Myocyte (in vitro differentiated cells): Measurements from ENCODE around the gene AMH. TPM values are rescaled to one million over a fixed set of nuclear protein-coding genes. Genes with fewer than 3 reads are reported as not detected.

Experiments used
- DNase-seq: peaks from one replicate; pipeline ENCODE4 v3.0.0-alpha.2; 2012; ENCODE audit warnings: low read depth
- total RNA-seq: library from RNA; depleted of rRNA; stranded (reverse); fragments of >200 nt; gene quantifications from 2 replicates; pipeline ENCODE4 v1.2.3, GENCODE V29; 2014

The AMH gene
- total RNA-seq, 1 donor from 2014 or later = 5.1 TPM

- DNase-seq = no peak
These were observed 750 bp upstream of the AMH start for GRCh38 chr19:2248136-2249009.

- no peak for DNase-seq
These were observed 1.0 kb downstream of the AMH start for GRCh38 chr19:2249880-2250765.

GRCh38 chr19:2250766-2251105 is 1.6 kb downstream of the AMH start:
- DNase-seq = no peak

GRCh38 chr19:2251106-2252054 is 2.3 kb downstream of the AMH start:
- DNase-seq = no peak

GRCh38 chr19:2252055-2252796 is 3.1 kb downstream of the AMH start:
- DNase-seq = no peak

- DNase-seq = no peak
These were observed 3.6 kb downstream of the AMH start for GRCh38 chr19:2252797-2253105.

- DNase-seq = no peak
These were observed 4.3 kb downstream of the AMH start for GRCh38 chr19:2253106-2254063.

- no peak for DNase-seq
These were observed 5.1 kb downstream of the AMH start for GRCh38 chr19:2254064-2254872.

GRCh38 chr19:2255112-2255845 is 6.2 kb downstream of the AMH start:
- DNase-seq = peak; percentile 93

- DNase-seq = peak; percentile 99
These were observed 7.0 kb downstream of the AMH start, which contains the start of gene JSRP1 for GRCh38 chr19:2255982-2256685. Gene JSRP1, minus strand, starts transcription at chr19:2256417. Its CDS starts 1,103 bp downstream, at chr19:2255314.

GRCh38 chr19:2259336-2259735 is 10.2 kb downstream of the AMH start:
- DNase-seq = no peak

GRCh38 chr19:2260341-2260805 is 11.2 kb downstream of the AMH start:
- no peak for DNase-seq

- no peak for DNase-seq
These were observed 12.5 kb downstream of the AMH start for GRCh38 chr19:2261438-2262172.

- DNase-seq = peak; percentile 66
These were observed 17.3 kb downstream of the AMH start for GRCh38 chr19:2266183-2266993.

- no peak for DNase-seq
These were observed 19.3 kb downstream of the AMH start for GRCh38 chr19:2268480-2268830.

GRCh38 chr19:2268861-2269243 is 19.7 kb downstream of the AMH start:
- DNase-seq = no peak
